ENCODE results near the gene RAMP3.

Gene RAMP3

GRCh38 chr7:45151131-45151684, 6.4 kb upstream of the RAMP3 start:
- TF ChIP-seq FOXP2 (optimal IDR thresholded peaks at IDR 0.05; ENCODE audit: borderline replicate concordance, extremely low read depth, extremely low read length, insufficient read depth) (no peak), POLR2AphosphoS5 (IDR thresholded peaks at IDR 0.05; ENCODE audit: low read depth, low read length) (no peak), SIN3A (IDR thresholded peaks at IDR 0.05; ENCODE audit: borderline replicate concordance, insufficient read depth, low read length) (no peak), TAF1 (IDR thresholded peaks at IDR 0.05; ENCODE audit: borderline replicate concordance, insufficient read depth, low read length) (no peak), REST (IDR thresholded peaks at IDR 0.05; ENCODE audit: insufficient read depth in 1 of 2, low read depth in 2 of 2, low read length in 2 of 2) (no peak)

GRCh38 chr7:45151967-45152366, 5.6 kb upstream of the RAMP3 start:
- TF ChIP-seq TAF1 (IDR thresholded peaks at IDR 0.05; ENCODE audit: borderline replicate concordance, insufficient read depth, low read length) (no peak), POLR2AphosphoS5 (IDR thresholded peaks at IDR 0.05; ENCODE audit: low read depth, low read length) (no peak), SIN3A (IDR thresholded peaks at IDR 0.05; ENCODE audit: borderline replicate concordance, insufficient read depth, low read length) (no peak), REST (IDR thresholded peaks at IDR 0.05; ENCODE audit: insufficient read depth in 1 of 2, low read depth in 2 of 2, low read length in 2 of 2) (no peak), FOXP2 (optimal IDR thresholded peaks at IDR 0.05; ENCODE audit: borderline replicate concordance, extremely low read depth, extremely low read length, insufficient read depth) (no peak)

- TF ChIP-seq REST (IDR thresholded peaks at IDR 0.05; ENCODE audit: insufficient read depth in 1 of 2, low read depth in 2 of 2, low read length in 2 of 2) = no peak
- TF ChIP-seq FOXP2 (optimal IDR thresholded peaks at IDR 0.05; ENCODE audit: borderline replicate concordance, extremely low read depth, extremely low read length, insufficient read depth) = no peak
- TF ChIP-seq POLR2AphosphoS5 (IDR thresholded peaks at IDR 0.05; ENCODE audit: low read depth, low read length) = no peak
- no peak for TF ChIP-seq TAF1 (IDR thresholded peaks at IDR 0.05; ENCODE audit: borderline replicate concordance, insufficient read depth, low read length)
- no peak for TF ChIP-seq SIN3A (IDR thresholded peaks at IDR 0.05; ENCODE audit: borderline replicate concordance, insufficient read depth, low read length)
Measured at GRCh38 chr7:45153233-45153632, 4.4 kb upstream of the RAMP3 start.

GRCh38 chr7:45155357-45155900, 2.2 kb upstream of the RAMP3 start:
- TF ChIP-seq SIN3A (IDR thresholded peaks at IDR 0.05; ENCODE audit: borderline replicate concordance, insufficient read depth, low read length) (no peak), TAF1 (IDR thresholded peaks at IDR 0.05; ENCODE audit: borderline replicate concordance, insufficient read depth, low read length) (no peak), REST (IDR thresholded peaks at IDR 0.05; ENCODE audit: insufficient read depth in 1 of 2, low read depth in 2 of 2, low read length in 2 of 2) (no peak), FOXP2 (optimal IDR thresholded peaks at IDR 0.05; ENCODE audit: borderline replicate concordance, extremely low read depth, extremely low read length, insufficient read depth) (no peak), POLR2AphosphoS5 (IDR thresholded peaks at IDR 0.05; ENCODE audit: low read depth, low read length) (no peak)

Data from PFSK-1 (cell line).